ENCODE results near the gene HCN2. TPM values are rescaled to one million over a fixed set of nuclear protein-coding genes. Genes with fewer than 3 reads are reported as not detected.

The HCN2 gene
- total RNA-seq, 4 donors from 2014 or later, result 0.12 to 0.27 (median 0.21) TPM

DNA sequence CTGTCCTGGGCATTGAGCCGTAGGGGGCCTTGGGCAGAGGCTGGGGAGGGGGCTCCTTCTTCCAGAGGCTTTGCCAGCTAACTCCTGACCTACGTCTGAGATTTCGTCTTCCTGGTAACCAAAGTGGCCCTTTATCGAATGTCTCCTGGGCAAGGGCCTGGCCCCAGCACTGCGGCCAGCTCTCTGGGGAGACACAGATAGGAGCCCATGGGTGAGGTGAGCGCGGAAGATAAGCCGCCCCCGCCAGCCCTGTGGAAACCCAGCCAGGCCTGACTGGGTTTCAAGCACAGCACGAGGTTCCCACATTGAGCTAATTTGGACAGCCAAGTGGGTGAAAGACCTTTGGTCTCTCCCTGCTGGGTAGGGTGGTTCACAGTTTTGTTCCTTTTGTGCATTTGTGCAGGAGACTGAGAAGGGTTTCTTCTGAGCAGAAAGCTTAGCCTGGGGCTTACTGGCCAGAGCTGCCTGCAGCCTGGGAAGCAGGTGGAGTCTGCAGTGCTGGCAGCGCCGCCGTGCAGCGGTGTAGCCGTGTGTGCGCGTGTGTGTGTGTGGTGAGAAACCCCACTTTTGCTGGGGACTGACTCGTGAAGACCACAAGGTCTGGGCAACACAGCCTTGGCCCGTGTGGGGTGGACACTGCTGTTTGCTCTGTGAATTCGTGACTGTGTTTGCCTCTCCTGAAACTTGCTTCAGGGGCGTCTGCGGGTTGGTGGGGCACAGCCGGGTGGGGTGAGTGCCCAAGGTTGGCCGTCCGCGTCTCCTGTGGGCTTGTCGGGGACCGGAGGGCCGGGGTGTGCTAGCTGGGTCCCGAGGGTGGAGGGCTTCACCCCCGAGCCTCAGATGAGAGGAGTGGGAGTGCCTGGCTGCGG lies 14.8 kb upstream of the HCN2 start:
- peak overlapping the region in 3 of 4 donors; percentile 67 to 72 (median 70) for H3K27ac ChIP-seq
- no peaks in the 10 kb centered on the region for H3K27me3 ChIP-seq
- no peaks in the 10 kb centered on the region for H3K9me3 ChIP-seq
- 42 to 100% methylated on average over 1 to 2 of the region's 32 CpGs for WGBS, 2 donors (ENCODE audit: low coverage in 1 of 2)
- peaks cover 0 to 66% (median 34%) of the 10 kb centered on the region in 3 donors for H3K4me1 ChIP-seq
- TF ChIP-seq EP300 (IDR thresholded peaks at IDR 0.05), result no peak
- no peak for TF ChIP-seq POLR2A (IDR thresholded peaks at IDR 0.05)
- TF ChIP-seq, protein P1, sequence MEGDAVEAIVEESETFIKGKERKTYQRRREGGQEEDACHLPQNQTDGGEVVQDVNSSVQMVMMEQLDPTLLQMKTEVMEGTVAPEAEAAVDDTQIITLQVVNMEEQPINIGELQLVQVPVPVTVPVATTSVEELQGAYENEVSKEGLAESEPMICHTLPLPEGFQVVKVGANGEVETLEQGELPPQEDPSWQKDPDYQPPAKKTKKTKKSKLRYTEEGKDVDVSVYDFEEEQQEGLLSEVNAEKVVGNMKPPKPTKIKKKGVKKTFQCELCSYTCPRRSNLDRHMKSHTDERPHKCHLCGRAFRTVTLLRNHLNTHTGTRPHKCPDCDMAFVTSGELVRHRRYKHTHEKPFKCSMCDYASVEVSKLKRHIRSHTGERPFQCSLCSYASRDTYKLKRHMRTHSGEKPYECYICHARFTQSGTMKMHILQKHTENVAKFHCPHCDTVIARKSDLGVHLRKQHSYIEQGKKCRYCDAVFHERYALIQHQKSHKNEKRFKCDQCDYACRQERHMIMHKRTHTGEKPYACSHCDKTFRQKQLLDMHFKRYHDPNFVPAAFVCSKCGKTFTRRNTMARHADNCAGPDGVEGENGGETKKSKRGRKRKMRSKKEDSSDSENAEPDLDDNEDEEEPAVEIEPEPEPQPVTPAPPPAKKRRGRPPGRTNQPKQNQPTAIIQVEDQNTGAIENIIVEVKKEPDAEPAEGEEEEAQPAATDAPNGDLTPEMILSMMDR (IDR thresholded peaks at IDR 0.05), result no peak
- H3K36me3 ChIP-seq, result peaks cover 0 to 29% of the 10 kb centered on the region in 2 donors
- peak overlapping the region in 1 of 2 donors; percentile 43 for H3K4me3 ChIP-seq
- ATAC-seq, result no peak

DNA sequence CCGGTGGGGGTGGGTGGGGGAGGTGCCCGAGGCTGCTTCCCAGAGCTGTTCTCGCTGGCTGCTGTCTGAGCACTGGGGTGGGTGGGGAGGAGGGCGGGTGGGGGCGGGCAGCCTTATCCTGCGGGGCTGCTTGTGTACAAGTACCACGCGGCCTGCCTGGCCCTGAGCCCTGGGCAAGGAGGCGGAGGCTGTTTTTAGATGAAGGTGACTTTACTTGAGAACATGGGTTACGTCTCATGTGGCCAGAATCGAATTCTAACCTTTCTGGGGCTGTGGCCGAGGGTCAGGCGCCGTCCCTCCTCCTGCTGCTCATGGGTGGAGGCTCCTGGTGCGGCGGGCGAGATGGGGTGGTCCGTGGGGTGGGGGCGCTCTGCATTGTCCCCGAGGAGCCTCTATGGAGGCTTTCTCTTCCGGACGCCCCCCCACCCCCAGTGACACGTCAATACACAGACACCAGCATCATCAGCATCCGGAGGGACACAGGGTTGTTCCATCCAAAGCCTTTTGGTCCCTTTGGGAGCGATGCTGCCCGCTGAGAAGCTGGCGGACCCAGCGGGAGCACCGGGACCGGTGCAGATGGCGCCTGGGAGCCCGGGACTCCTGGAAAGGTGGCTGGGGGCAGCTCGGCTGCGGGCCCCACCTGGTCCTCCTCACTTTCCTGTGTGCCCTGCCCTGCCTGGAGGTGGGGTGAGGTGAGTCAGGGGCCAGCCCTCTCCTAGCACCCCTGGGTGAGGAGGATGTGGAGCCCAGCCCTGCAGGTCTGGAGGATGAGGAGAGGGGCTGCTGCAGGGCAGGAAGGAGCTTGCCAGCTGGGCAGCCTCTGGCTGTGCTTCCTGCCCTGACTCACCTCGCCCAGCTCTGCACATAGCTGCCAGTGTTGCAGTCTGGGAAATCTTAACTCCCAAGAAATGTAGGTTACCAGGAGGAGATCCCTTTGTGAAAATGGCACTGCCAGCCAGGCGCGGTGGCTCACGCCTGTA lies 13.9 kb upstream of the HCN2 start:
- TF ChIP-seq POLR2A (IDR thresholded peaks at IDR 0.05) (no peak), POLR2AphosphoS5 (IDR thresholded peaks at IDR 0.05) (no peak), EP300 (IDR thresholded peaks at IDR 0.05) (no peak)
- TF ChIP-seq, protein P1 (IDR thresholded peaks at IDR 0.05), result no peak
- Histone ChIP-seq H3K27me3 (no peaks in the 10 kb centered on the region), H3K27ac (peak overlapping the region in 3 of 4 donors; percentile 67 to 72 (median 70)), H3K9me3 (no peaks in the 10 kb centered on the region), H3K36me3 (peaks cover 0 to 38% of the 10 kb centered on the region in 2 donors), H3K4me1 (peaks cover 0 to 64% (median 34%) of the 10 kb centered on the region in 3 donors), H3K4me3 (peak overlapping the region in 1 of 2 donors; percentile 43)
- no peak for ATAC-seq
- 9% methylated on average over 4 of the region's 38 CpGs; no CpG with 5 or more reads in 1 of the 2 donors for WGBS, 2 donors (ENCODE audit: low coverage in 1 of 2)

DNA sequence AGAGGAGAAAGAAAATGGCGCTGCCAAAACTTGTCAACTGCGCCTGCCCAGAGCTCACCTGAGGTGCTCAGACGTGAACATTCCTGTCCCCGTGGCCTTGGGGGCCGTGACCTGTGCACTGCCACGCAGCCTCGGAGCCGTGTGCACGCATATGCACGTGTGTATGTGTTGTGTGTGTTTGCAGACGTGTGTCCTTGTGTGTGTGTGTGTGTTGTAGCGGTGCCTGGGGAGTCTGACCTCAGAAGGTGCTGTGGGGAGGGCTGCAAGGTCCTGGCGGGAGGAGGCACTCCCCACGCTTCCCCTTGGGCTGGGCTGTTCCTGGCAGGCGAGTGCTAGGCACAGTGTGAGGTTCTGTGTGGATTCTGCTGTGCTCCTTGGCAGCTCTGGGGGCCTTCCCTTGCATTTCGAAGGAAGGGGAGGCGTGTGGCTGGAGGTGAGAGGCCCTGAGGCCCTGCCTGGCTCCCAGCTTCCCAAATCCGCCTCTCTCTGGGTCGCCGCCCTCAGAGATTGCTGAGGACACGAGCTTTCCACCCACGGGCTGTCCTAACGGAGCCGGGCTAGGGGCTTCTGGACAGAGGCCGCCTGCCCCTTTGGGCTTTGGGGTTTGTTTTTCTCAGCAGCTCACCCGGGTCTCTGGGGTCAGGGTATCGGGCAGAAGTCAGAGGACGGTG lies 12.8 kb upstream of the HCN2 start:
- 78 to 89% methylated on average over 8 to 12 of the region's 28 CpGs for WGBS, 2 donors (ENCODE audit: low coverage in 1 of 2)
- H3K27ac ChIP-seq, result no peak overlapping the region
- H3K4me1 ChIP-seq, result peaks cover 0 to 54% (median 30%) of the 10 kb centered on the region in 3 donors
- H3K36me3 ChIP-seq, result peaks cover 0 to 49% of the 10 kb centered on the region in 2 donors
- H3K9me3 ChIP-seq, result no peaks in the 10 kb centered on the region
- no peaks in the 10 kb centered on the region for H3K27me3 ChIP-seq
- ATAC-seq, result no peak
- H3K4me3 ChIP-seq, result no peak overlapping the region
- TF ChIP-seq POLR2AphosphoS5 (IDR thresholded peaks at IDR 0.05), result no peak
- TF ChIP-seq, protein P1 (IDR thresholded peaks at IDR 0.05), result no peak
- TF ChIP-seq POLR2A (IDR thresholded peaks at IDR 0.05), result no peak
- no peak for TF ChIP-seq EP300 (IDR thresholded peaks at IDR 0.05)

DNA sequence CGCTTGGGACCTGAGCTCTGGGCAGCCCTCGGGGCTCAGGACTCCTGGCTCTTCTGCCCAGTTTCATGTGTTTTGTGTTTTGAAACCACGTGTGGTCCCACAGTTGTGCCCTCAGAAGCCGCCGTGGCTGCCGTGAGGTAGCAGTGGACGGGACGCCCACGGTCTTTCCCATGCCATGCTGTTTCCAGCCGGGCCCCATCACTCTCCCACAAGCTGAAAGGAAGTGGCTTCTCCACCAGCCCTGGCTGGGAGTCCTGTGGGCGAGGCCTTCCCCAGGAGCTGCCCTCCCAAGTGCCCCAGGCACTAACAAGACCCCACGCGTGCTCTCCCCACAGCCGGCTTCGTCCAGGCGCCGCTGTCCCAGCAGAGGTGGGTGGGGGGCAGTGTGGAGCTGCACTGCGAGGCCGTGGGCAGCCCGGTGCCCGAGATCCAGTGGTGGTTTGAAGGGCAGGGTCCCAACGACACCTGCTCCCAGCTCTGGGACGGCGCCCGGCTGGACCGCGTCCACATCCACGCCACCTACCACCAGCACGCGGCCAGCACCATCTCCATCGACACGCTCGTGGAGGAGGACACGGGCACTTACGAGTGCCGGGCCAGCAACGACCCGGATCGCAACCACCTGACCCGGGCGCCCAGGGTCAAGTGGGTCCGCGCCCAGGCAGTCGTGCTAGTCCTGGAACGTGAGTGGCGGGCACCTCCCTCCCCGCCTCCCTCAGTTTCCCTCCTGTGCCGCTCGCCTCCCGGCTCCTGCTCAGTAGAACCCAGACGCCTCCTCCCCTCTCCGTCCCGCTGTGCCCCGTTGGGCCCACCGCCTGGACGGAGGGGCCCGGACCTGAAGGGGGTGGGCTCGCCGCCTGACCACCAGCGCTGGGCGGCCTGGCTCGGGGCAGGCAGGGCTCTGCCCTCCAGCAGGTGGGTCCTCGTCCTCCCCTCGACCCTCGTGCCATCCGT lies 12.0 kb upstream of the HCN2 start:
- peaks cover 0 to 57% of the 10 kb centered on the region in 2 donors for H3K36me3 ChIP-seq
- TF ChIP-seq, protein P1 (IDR thresholded peaks at IDR 0.05), result no peak
- TF ChIP-seq EP300 (IDR thresholded peaks at IDR 0.05) (no peak), POLR2AphosphoS5 (IDR thresholded peaks at IDR 0.05) (no peak), POLR2A (IDR thresholded peaks at IDR 0.05) (no peak)
- WGBS, 2 donors (ENCODE audit: low coverage in 1 of 2), result 100% methylated on average over 1 of the region's 66 CpGs; no CpG with 5 or more reads in 1 of the 2 donors
- H3K4me1 ChIP-seq, result peaks cover 0 to 53% (median 30%) of the 10 kb centered on the region in 3 donors
- H3K9me3 ChIP-seq, result no peaks in the 10 kb centered on the region
- ATAC-seq, result no peak
- H3K27me3 ChIP-seq, result no peaks in the 10 kb centered on the region
- H3K4me3 ChIP-seq, result no peak overlapping the region
- no peak overlapping the region for H3K27ac ChIP-seq
